Suprapubic skin (tissue), 3 donors: Measurements from ENCODE around the gene TENM3.

Experiments
- CTCF ChIP-seq, 2 donors: fragments of 200-600 bp in 1 of 2; fragments of 450-650 bp in 1 of 2; sonication (generic) in 1 of 2; IDR thresholded peaks; one replicate each; pipeline ENCODE4 v1.5.1; 2016 to 2019; ENCODE audit warnings: antibody characterized with exemption in 2 of 2, mild to moderate bottlenecking in 1 of 2, moderate library complexity in 1 of 2
- POLR2A ChIP-seq, 2 donors: fragments of 450-650 bp; IDR thresholded peaks; one replicate each; pipeline ENCODE4 v1.6.1; 2017; ENCODE audit warnings: antibody characterized with exemption in 2 of 2, mild to moderate bottlenecking in 2 of 2, moderate library complexity in 2 of 2

GRCh38 chr4:182560358-182560757 lies 317.2 kb downstream of the TENM3 start:
- TF ChIP-seq CTCF (IDR thresholded peaks at IDR 0.05): no peak
- no peak for TF ChIP-seq POLR2A (IDR thresholded peaks at IDR 0.05)
